Measurements from ENCODE around the gene MTNR1A.

- no peak for TF ChIP-seq TAF1 (IDR thresholded peaks at IDR 0.05; ENCODE audit: borderline replicate concordance, insufficient read depth, low read length)
- TF ChIP-seq POLR2AphosphoS5 (IDR thresholded peaks at IDR 0.05; ENCODE audit: low read depth, low read length): no peak
- no peak for TF ChIP-seq SIN3A (IDR thresholded peaks at IDR 0.05; ENCODE audit: borderline replicate concordance, insufficient read depth, low read length)
- TF ChIP-seq REST (IDR thresholded peaks at IDR 0.05; ENCODE audit: insufficient read depth in 1 of 2, low read depth in 2 of 2, low read length in 2 of 2): no peak
These were observed 67.6 kb downstream of the MTNR1A start for GRCh38 chr4:186487726-186488125.
